ENCODE data around the gene FXN. TPM values are rescaled to one million over a fixed set of nuclear protein-coding genes. Genes with fewer than 3 reads are reported as not detected.

The FXN gene
- polyA plus RNA-seq, 1 of the 3 experiments (the other 2 are of a cell fraction): 15.7 TPM

DNA sequence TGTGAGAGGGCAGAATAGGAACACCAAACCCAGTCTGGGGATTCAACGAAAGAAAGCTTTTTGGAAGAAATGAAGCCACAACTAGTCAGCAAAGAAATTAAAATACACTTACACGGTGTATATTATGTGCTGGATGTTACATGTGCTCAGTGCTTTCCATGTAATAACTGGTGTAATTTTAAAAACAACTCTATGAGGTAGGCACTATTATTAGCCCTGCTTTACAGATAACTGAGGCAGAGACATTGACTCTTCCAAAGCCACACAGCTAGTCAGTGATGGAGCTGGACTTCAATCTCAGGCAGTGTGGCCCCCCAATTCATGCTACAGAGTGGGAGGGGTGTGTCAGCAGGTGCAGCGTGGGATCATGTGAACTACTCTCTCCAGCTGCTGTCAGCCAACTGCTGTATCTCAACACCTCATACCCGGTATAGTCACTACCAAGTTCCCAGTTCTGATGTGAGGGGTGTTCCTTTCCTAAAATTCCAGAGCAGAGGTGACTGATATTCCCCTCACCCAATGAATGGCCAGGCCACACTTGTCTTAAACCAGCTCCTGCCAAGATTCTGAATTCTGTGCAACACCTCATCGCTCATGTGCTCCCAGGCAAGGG is 104.7 kb downstream of the FXN start:
- CTCF ChIA-PET: interaction anchor here (1.2 kb wide), 1 partner anchor 53 kb away, joined by 3 read pairs; no protein-coding TSS in a partner anchor
- DNase-seq: no peak
- Histone ChIP-seq H3K27ac (ENCODE audit: low read depth in 2 of 2, low read length in 1 of 2) (no peak overlapping the region), H3K4me2 (no peak overlapping the region), H3K79me2 (ENCODE audit: insufficient read depth) (no peaks in the 10 kb centered on the region), H3K27me3 (ENCODE audit: insufficient read depth) (no peaks in the 10 kb centered on the region), H3K4me1 (ENCODE audit: control insufficient read depth in 1 of 2, insufficient read depth in 2 of 2, low read depth in 1 of 2, low read length in 1 of 2) (peaks cover 2 to 8% of the 10 kb centered on the region in 2 experiments; a peak in 2 of 4 replicates), H3K36me3 (replicated peaks in 1 of 2; ENCODE audit: control insufficient read depth in 1 of 2, insufficient read depth in 2 of 2, low read length in 1 of 2) (no peaks in the 10 kb centered on the region), H4K20me1 (ENCODE audit: insufficient read depth) (no peaks in the 10 kb centered on the region), H3K9me3 (no peaks in the 10 kb centered on the region), H3K4me3 (ENCODE audit: low read depth in 2 of 2, low read length in 1 of 2) (no peak overlapping the region), H3K9ac (no peak overlapping the region), H3F3A (replicated peaks; ENCODE audit: insufficient read depth) (peaks cover 1% of the 10 kb centered on the region), H2AFZ (ENCODE audit: low read depth) (no peak overlapping the region), H3K9me2 (no peaks in the 10 kb centered on the region)
- POLR2A ChIA-PET: no interaction called here
- no peak for TF ChIP-seq FOXM1 (IDR thresholded peaks at IDR 0.05; ENCODE audit: low read depth)
- no peak for TF ChIP-seq GATA2 (CRISPR knock-in tag; IDR thresholded peaks at IDR 0.05)
- no peak for TF ChIP-seq RXRA (IDR thresholded peaks at IDR 0.05; ENCODE audit: borderline replicate concordance, low read depth)
- TF ChIP-seq TCF12 (IDR thresholded peaks at IDR 0.05): no peak
- no peak for TF ChIP-seq EP300 (IDR thresholded peaks at IDR 0.05; ENCODE audit: borderline replicate concordance in 1 of 2, low read depth in 1 of 2, low read length in 1 of 2)
- TF ChIP-seq RFX5 (IDR thresholded peaks at IDR 0.05; ENCODE audit: low read length): no peak
- TF ChIP-seq, protein P1, sequence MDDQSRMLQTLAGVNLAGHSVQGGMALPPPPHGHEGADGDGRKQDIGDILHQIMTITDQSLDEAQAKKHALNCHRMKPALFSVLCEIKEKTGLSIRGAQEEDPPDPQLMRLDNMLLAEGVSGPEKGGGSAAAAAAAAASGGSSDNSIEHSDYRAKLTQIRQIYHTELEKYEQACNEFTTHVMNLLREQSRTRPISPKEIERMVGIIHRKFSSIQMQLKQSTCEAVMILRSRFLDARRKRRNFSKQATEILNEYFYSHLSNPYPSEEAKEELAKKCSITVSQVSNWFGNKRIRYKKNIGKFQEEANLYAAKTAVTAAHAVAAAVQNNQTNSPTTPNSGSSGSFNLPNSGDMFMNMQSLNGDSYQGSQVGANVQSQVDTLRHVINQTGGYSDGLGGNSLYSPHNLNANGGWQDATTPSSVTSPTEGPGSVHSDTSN (IDR thresholded peaks at IDR 0.05): no peak
- 90% methylated on average over 5 of the region's 5 CpGs for WGBS (ENCODE audit: low lambda C conversion rate)

DNA sequence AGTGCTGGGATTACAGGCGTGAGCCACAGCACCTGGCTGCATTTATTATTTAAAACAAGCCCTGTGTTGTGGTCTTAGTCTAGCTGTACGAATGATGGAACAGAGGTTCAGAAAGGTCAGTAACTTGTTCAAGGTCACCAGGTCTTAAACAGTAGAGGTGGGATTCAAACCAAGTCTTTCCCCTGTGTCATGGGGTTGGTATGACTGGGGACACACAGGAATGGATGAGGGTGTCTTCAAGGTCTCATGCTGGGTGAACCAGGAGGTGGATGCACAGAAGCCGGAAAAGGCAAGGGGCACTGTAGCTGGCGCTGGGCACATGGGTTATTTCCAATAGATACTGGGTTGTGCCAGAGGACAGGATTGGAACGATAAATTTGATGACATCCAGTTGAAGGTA is 106.3 kb downstream of the FXN start:
- Histone ChIP-seq H3K4me2 (no peak overlapping the region), H3K36me3 (replicated peaks in 1 of 2; ENCODE audit: control insufficient read depth in 1 of 2, insufficient read depth in 2 of 2, low read length in 1 of 2) (no peaks in the 10 kb centered on the region), H3F3A (replicated peaks; ENCODE audit: insufficient read depth) (peaks cover 6% of the 10 kb centered on the region), H3K4me3 (ENCODE audit: low read depth in 2 of 2, low read length in 1 of 2) (no peak overlapping the region), H3K9me2 (no peaks in the 10 kb centered on the region), H4K20me1 (ENCODE audit: insufficient read depth) (no peaks in the 10 kb centered on the region), H3K9ac (no peak overlapping the region), H3K27me3 (ENCODE audit: insufficient read depth) (no peaks in the 10 kb centered on the region), H2AFZ (ENCODE audit: low read depth) (no peak overlapping the region), H3K79me2 (ENCODE audit: insufficient read depth) (no peaks in the 10 kb centered on the region), H3K9me3 (no peaks in the 10 kb centered on the region), H3K4me1 (ENCODE audit: control insufficient read depth in 1 of 2, insufficient read depth in 2 of 2, low read depth in 1 of 2, low read length in 1 of 2) (peaks cover 8 to 13% of the 10 kb centered on the region in 2 experiments; a peak in 2 of 4 replicates), H3K27ac (ENCODE audit: low read depth in 2 of 2, low read length in 1 of 2) (no peak overlapping the region)
- POLR2A ChIA-PET: no interaction called here
- CTCF ChIA-PET: no interaction called here
- no peak for TF ChIP-seq MXI1 (IDR thresholded peaks at IDR 0.05; ENCODE audit: low read depth, low read length)
- no peak for TF ChIP-seq TCF12 (IDR thresholded peaks at IDR 0.05)
- no peak for TF ChIP-seq ELF1 (IDR thresholded peaks at IDR 0.05)
- TF ChIP-seq RAD21 (IDR thresholded peaks at IDR 0.05; ENCODE audit: low read length): no peak
- TF ChIP-seq, protein P2, sequence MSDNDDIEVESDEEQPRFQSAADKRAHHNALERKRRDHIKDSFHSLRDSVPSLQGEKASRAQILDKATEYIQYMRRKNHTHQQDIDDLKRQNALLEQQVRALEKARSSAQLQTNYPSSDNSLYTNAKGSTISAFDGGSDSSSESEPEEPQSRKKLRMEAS (IDR thresholded peaks at IDR 0.05; ENCODE audit: low read depth): no peak
- WGBS (ENCODE audit: low lambda C conversion rate): 98% methylated on average over 4 of the region's 5 CpGs
- DNase-seq: no peak

DNA sequence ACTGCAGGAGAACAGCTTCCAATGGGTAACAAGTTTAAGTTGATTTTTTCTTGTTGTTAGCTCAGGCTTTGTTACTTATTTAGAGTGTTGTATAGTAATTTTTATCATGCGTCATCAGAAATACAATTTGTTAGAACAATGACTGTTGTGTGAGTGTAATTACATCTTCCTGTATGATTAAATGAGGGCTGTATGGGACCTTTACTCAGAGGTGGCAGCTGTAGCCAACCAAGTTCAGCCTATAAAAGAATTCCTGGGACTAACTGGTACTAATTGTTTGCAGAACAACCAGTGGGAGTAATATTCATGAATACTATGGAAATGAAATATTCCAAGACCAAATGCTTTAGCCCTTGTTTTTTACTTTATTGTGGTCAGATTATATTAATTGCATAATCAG is 107.7 kb downstream of the FXN start:
- no peak overlapping the region for H3K4me3 ChIP-seq (ENCODE audit: low read depth in 2 of 2, low read length in 1 of 2)
- H3F3A ChIP-seq (replicated peaks; ENCODE audit: insufficient read depth): peaks cover 6% of the 10 kb centered on the region
- H3K79me2 ChIP-seq (ENCODE audit: insufficient read depth): no peaks in the 10 kb centered on the region
- no peaks in the 10 kb centered on the region for H3K27me3 ChIP-seq (ENCODE audit: insufficient read depth)
- no peaks in the 10 kb centered on the region for H4K20me1 ChIP-seq (ENCODE audit: insufficient read depth)
- H3K9me2 ChIP-seq: no peaks in the 10 kb centered on the region
- POLR2A ChIA-PET: no interaction called here
- H3K9ac ChIP-seq: no peak overlapping the region
- CTCF ChIA-PET: interaction anchor here (0.8 to 1.6 kb wide), 3 partner anchors 21 to 84 kb away, joined by 3 read pairs; no protein-coding TSS in a partner anchor
- no peak overlapping the region for H3K27ac ChIP-seq (ENCODE audit: low read depth in 2 of 2, low read length in 1 of 2)
- H3K4me2 ChIP-seq: no peak overlapping the region
- no peaks in the 10 kb centered on the region for H3K9me3 ChIP-seq
- H2AFZ ChIP-seq (ENCODE audit: low read depth): no peak overlapping the region
- 58% methylated on average over 1 of the region's 1 CpG for WGBS (ENCODE audit: low lambda C conversion rate)
- no peak for DNase-seq
- peaks cover 8 to 18% of the 10 kb centered on the region in 2 experiments; a peak in 2 of 4 replicates for H3K4me1 ChIP-seq (ENCODE audit: control insufficient read depth in 1 of 2, insufficient read depth in 2 of 2, low read depth in 1 of 2, low read length in 1 of 2)
- peak in 1 of 2 experiments; percentile 35; a peak in 1 of 4 replicates for TF ChIP-seq EP300 (IDR thresholded peaks at IDR 0.05; ENCODE audit: borderline replicate concordance in 1 of 2, low read depth in 1 of 2, low read length in 1 of 2)
- TF ChIP-seq FOXM1 (IDR thresholded peaks at IDR 0.05; ENCODE audit: low read depth): no peak
- no peak for TF ChIP-seq SIN3A (IDR thresholded peaks at IDR 0.05; ENCODE audit: borderline replicate concordance, low read depth, low read length)
- peak; percentile 17; the same call in 1 of the 2 replicates for TF ChIP-seq TCF12 (IDR thresholded peaks at IDR 0.05)
- no peaks in the 10 kb centered on the region for H3K36me3 ChIP-seq (replicated peaks in 1 of 2; ENCODE audit: control insufficient read depth in 1 of 2, insufficient read depth in 2 of 2, low read length in 1 of 2)
